Motor neuron (in vitro differentiated cells): ENCODE data around the gene FOXP1. TPM values are rescaled to one million over a fixed set of nuclear protein-coding genes. Genes with fewer than 3 reads are reported as not detected.

Experiments
- ATAC-seq, 8 experiments: fragments of 200-7000 bp; cut with Tn5 transposase; replicated peaks in 6 of 8; 2 replicates each; pipeline ENCODE4 v1.8.0; 2021; ENCODE audit warnings: mild to moderate bottlenecking in 8 of 8, moderate library complexity in 8 of 8
- H3K27ac ChIP-seq, 2 donors: fragments of 250-450 bp; sonication (Bioruptor Pico); 2 replicates each; pipeline ENCODE4 v1.9.0; 2021; ENCODE audit warnings: antibody characterized with exemption in 2 of 2, mild to moderate bottlenecking in 2 of 2, moderate library complexity in 1 of 2
- H3K4me1 ChIP-seq, 2 donors: fragments of 250-450 bp; sonication (Bioruptor Pico); replicated peaks in 1 of 2; 2 replicates each; pipeline ENCODE4 v1.6.1; 2021; ENCODE audit warnings: antibody characterized with exemption in 2 of 2, mild to moderate bottlenecking in 2 of 2, moderate library complexity in 1 of 2
- H3K4me3 ChIP-seq, 5 donors: fragments of 250-450 bp; sonication (Bioruptor Pico); 2 replicates each; pipeline ENCODE4 v1.9.0; 2021; ENCODE audit warnings: antibody characterized with exemption in 5 of 5, mild to moderate bottlenecking in 5 of 5, moderate library complexity in 4 of 5
- WGBS, 10 experiments: fragments of 450-650 bp; shearing (Covaris generic); methylation state at CpG; one replicate each; pipeline ENCODE4 v1.0.0; 2022; 5-methylcytosine and 5-hydroxymethylcytosine counted together
- in situ Hi-C, 9 experiments: fragments of 400-800 bp; cut with MboI; loops; one replicate each; pipeline ENCODE4 v1.15.0; 2021; ENCODE audit warnings: low sequenced_read_pairs in 9 of 9, low pct_unique_long_range_greater_than_20kb in 2 of 9; ENCODE audit not compliant: unreplicated experiment in 9 of 9
- total RNA-seq, 8 experiments: library from RNA; unstranded; fragments of 300-600 nt; gene quantifications; 2 replicates each; pipeline versions ENCODE4 v1.2.3 to v1.2.4, GENCODE V29; 2022

The FOXP1 gene
- total RNA-seq, 8 experiments from 2014 or later = 7.0 to 118 (median 74.5) TPM

GRCh38 chr3:71482771-71483170 lies 100.8 kb downstream of the FOXP1 start:
- Histone ChIP-seq H3K4me3 (no peak overlapping the region), H3K4me1 (peaks cover 0 to 4% of the 10 kb centered on the region in 2 donors), H3K27ac (no peak overlapping the region)
- in situ Hi-C loops = no loop called here
- 80 to 100% (median 93%) methylated on average over 1 to 4 of the region's 5 CpGs for WGBS, 10 experiments
- ATAC-seq = no peak

- ATAC-seq = peak in 4 of 8 experiments; percentile 22 to 55 (median 51)
- 25 to 100% (median 94%) methylated on average over 1 to 2 of the region's 2 CpGs; no CpG with 5 or more reads in 2 of the 10 experiments for WGBS, 10 experiments
- Histone ChIP-seq H3K4me3 (no peak overlapping the region), H3K27ac (no peak overlapping the region), H3K4me1 (no peaks in the 10 kb centered on the region)
- in situ Hi-C loops = no loop called here
These were observed 105.0 kb downstream of the FOXP1 start for GRCh38 chr3:71478568-71478967.

DNA sequence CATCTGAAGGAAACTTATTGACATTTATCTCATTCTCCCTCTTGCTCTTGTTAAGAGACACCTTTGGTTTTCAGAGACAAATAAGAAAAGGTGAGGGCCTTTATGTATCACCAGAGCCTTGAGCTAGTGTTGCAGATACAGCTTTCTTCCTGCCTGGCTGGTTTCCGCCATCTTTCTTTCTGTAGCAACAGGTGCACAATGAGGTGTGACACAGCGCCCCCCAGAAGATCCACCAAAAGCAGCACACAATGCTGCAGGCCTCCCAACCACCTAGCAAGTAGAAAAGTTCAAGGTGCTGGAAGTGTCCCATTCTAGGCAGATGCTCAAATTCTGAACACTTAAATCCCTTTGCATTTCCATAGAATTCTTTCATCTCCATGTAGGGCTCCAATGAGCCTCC lies 106.6 kb downstream of the FOXP1 start:
- H3K4me3 ChIP-seq = no peak overlapping the region
- WGBS, 10 experiments = 87 to 100% (median 100%) methylated on average over 1 to 2 of the region's 2 CpGs; no CpG with 5 or more reads in 3 of the 10 experiments
- no peak for ATAC-seq
- H3K4me1 ChIP-seq = no peaks in the 10 kb centered on the region
- H3K27ac ChIP-seq = no peak overlapping the region
- in situ Hi-C loops = no loop called here

GRCh38 chr3:71469138-71469435 lies 114.4 kb downstream of the FOXP1 start:
- Histone ChIP-seq H3K4me3 (no peak overlapping the region), H3K27ac (no peak overlapping the region), H3K4me1 (peaks cover 10 to 15% of the 10 kb centered on the region in 2 donors)
- in situ Hi-C loops = no loop called here
- peak in 2 of 8 experiments; percentile 7 to 15 for ATAC-seq
- 0 to 75% (median 0%) methylated on average over 1 of the region's 1 CpG; no CpG with 5 or more reads in 1 of the 10 experiments for WGBS, 10 experiments

- H3K27ac ChIP-seq = no peak overlapping the region
- ATAC-seq = peak in 5 of 8 experiments; percentile 7 to 87 (median 80)
- H3K4me1 ChIP-seq = peaks cover 10 to 15% of the 10 kb centered on the region in 2 donors
- WGBS, 10 experiments = 18 to 100% (median 75%) methylated on average over 1 to 12 of the region's 12 CpGs
- no peak overlapping the region for H3K4me3 ChIP-seq
- in situ Hi-C loops = no loop called here
These were observed 115.0 kb downstream of the FOXP1 start for GRCh38 chr3:71468311-71469137.

GRCh38 chr3:71466483-71466882 lies 117.0 kb downstream of the FOXP1 start:
- Histone ChIP-seq H3K4me1 (peaks cover 10 to 15% of the 10 kb centered on the region in 2 donors), H3K4me3 (no peak overlapping the region), H3K27ac (no peak overlapping the region)
- ATAC-seq = peak; percentile 60 to 91 (median 74)
- in situ Hi-C loops = no loop called here
- 15 to 85% (median 66%) methylated on average over 1 to 10 of the region's 10 CpGs; no CpG with 5 or more reads in 3 of the 10 experiments for WGBS, 10 experiments

DNA sequence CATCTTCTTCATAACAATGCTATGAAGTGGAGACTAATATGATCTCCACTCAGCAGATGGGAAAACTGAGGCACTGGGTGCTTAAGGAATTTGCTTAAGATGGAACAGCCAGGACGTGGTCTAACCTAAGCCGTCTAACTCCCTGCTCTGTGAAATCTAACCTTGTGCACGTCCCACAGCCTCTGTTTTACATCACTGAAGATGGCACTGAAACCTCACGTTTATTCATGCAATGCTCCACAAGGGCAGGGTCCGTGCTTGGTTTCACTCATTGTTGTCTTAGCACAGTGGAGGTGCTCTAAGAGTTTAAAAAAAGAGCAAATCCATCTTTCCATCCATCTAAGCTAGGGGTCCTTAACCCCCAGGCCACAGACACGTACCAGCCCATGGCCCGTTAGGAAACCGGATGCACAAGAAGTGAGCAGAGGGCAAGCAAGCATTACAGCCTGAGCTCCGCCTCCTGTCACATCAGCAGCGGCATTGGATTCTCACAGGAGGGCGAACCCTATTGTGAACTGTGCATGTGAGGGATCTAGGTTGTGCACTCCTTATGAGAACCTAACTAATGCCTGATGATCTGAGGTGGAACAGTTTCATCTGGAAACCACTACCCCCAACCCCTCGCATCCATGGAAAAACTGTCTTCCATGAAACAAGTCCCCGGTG lies 118.0 kb downstream of the FOXP1 start:
- WGBS, 10 experiments = 80 to 100% (median 89%) methylated on average over 1 to 9 of the region's 13 CpGs; no CpG with 5 or more reads in 2 of the 10 experiments
- Histone ChIP-seq H3K4me1 (peaks cover 10 to 15% of the 10 kb centered on the region in 2 donors), H3K27ac (no peak overlapping the region), H3K4me3 (no peak overlapping the region)
- in situ Hi-C loops = no loop called here
- ATAC-seq = peak in 2 of 8 experiments; percentile 52 to 54

DNA sequence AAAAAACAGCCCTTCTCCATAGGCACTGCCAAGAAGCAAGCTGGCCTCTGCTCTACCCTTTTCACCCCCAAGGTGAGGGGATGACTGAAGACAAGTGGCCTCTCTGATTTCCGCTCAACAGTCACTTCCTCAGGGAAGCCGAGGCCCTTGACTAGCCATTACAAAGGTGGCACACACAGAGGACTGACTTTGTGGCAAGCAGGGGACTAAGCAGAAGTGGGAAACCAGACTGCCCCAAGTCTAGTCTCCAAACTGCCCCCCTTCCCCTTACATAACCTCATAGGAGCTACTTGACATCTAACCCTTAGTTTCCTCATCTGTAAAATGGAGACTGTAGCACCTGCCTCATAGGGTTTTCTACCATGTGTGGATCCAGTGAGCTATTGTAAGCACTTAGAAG lies 118.9 kb downstream of the FOXP1 start:
- WGBS, 10 experiments = 100% methylated on average over 1 of the region's 2 CpGs; no CpG with 5 or more reads in 6 of the 10 experiments
- Histone ChIP-seq H3K4me1 (peaks cover 10 to 15% of the 10 kb centered on the region in 2 donors), H3K27ac (no peak overlapping the region), H3K4me3 (no peak overlapping the region)
- ATAC-seq = no peak
- in situ Hi-C loops = no loop called here

DNA sequence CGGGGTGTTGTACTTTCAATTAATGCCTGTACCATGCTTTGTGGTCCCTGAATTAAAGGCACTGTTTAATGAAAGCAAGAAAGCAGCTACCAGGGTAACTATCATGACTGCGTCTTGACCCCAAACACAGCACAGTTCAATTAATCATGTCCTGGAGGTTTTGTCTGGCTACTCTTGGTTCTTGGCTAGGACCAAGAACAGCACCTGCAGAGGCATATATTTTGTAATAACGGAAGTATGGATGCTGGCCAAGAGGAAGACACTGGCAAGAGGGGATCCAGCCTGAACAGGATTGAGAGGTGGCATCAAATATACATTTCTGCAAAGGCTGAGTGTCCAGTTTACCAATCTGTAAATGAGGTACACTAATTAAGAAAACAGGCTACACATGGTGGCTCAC lies 119.9 kb downstream of the FOXP1 start:
- Histone ChIP-seq H3K4me1 (peaks cover 10 to 22% of the 10 kb centered on the region in 2 donors), H3K27ac (no peak overlapping the region), H3K4me3 (no peak overlapping the region)
- 88 to 100% (median 96%) methylated on average over 1 to 3 of the region's 3 CpGs; no CpG with 5 or more reads in 3 of the 10 experiments for WGBS, 10 experiments
- in situ Hi-C loops = no loop called here
- no peak for ATAC-seq

GRCh38 chr3:71462586-71462985 lies 120.9 kb downstream of the FOXP1 start:
- peaks cover 10 to 23% of the 10 kb centered on the region in 2 donors for H3K4me1 ChIP-seq
- no peak overlapping the region for H3K27ac ChIP-seq
- no peak for ATAC-seq
- 0 to 100% (median 84%) methylated on average over 1 to 6 of the region's 7 CpGs; no CpG with 5 or more reads in 1 of the 10 experiments for WGBS, 10 experiments
- H3K4me3 ChIP-seq = no peak overlapping the region
- in situ Hi-C loops = no loop called here

DNA sequence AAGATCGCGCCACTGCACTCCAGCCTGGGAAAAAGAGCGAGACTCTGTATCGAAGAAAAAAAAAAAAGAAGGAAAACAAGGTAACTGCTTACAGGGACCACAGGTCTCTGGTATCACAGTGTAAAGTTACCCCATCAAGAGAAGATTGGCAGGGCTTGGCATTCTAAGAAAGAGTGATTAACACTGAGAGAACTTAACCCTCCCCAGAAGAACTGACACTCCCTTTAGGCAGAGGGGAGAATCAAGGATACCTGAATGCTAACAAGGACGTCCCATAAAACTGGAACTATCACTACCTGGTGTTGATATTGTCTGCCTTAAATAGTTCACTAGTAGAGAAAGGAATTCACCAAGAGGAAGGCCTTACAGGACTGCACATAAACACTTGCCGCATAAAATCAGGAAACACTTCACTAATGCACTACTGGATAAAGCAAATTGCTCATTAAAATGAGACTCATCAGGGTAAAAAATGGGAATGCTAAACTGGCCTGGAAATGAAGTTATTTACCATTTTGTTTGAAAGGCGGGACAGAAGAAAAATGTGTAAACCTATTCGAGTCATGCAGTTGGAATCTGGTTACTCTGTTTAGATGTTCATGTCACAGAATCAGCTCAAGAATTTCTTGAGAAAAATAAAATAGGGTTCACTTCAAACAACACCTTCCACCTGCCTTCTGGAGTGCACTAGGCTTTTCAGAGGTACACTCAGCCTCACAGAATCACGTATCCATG lies 121.6 kb downstream of the FOXP1 start:
- WGBS, 10 experiments = 21 to 100% (median 92%) methylated on average over 1 to 8 of the region's 9 CpGs; no CpG with 5 or more reads in 1 of the 10 experiments
- ATAC-seq = peak in 2 of 8 experiments; percentile 29 to 34
- peaks cover 9 to 23% of the 10 kb centered on the region in 2 donors for H3K4me1 ChIP-seq
- no peak overlapping the region for H3K4me3 ChIP-seq
- in situ Hi-C loops = no loop called here
- H3K27ac ChIP-seq = no peak overlapping the region

DNA sequence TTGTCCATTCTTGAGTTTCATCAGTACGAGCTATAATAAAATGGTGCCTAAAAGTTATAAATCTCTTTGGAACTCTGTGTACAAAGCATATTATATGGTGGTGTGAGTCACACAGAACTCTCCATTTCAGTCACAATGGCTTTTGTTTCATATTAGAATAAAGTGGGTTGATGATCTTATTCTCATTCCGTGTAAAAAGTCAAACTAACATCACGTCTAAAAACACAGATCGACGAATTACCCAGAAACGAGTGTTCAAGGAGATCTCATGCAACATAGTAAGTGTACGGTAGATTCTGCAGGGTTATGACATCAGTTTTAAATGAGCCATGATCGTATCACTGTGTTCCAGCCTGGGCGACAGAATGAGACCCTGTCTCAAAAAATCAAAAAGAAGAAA lies 122.4 kb downstream of the FOXP1 start:
- peaks cover 1 to 15% of the 10 kb centered on the region in 2 donors for H3K4me1 ChIP-seq
- WGBS, 10 experiments = 63 to 100% (median 87%) methylated on average over 1 to 9 of the region's 9 CpGs; no CpG with 5 or more reads in 1 of the 10 experiments
- no peak overlapping the region for H3K4me3 ChIP-seq
- ATAC-seq = peak in 3 of 8 experiments; percentile 68 to 83 (median 76)
- no peak overlapping the region for H3K27ac ChIP-seq
- in situ Hi-C loops = no loop called here

DNA sequence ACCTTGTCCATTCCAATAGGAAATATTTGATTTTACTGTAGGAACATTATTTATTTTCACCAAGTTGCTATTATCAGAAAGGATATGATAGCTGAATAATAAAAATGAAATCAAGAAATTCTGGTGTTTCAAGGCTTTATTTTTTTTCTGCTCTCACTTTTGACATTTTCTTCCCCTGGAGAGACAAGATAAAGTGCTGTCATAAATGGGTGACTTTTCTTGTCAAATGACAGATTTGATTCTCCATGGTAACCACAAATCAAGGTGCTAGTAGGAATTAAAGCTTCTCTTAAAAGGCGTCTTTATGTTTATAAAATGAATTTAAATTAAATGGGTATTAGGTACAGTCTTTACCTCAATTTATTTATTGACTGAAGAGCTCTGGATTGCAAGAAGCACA lies 124.6 kb downstream of the FOXP1 start:
- H3K4me3 ChIP-seq = no peak overlapping the region
- in situ Hi-C loops = no loop called here
- no peak for ATAC-seq
- H3K27ac ChIP-seq = no peak overlapping the region
- H3K4me1 ChIP-seq = peaks cover 0 to 8% of the 10 kb centered on the region in 2 donors
- WGBS, 10 experiments = 71 to 100% (median 100%) methylated on average over 1 of the region's 1 CpG; no CpG with 5 or more reads in 1 of the 10 experiments
